GM04503 (cell line): Measurements from ENCODE around the gene ACOT7.
A peak's percentile ranks its signal among the peaks of the same experiment; 100 is the strongest.

Experiments used
- DNase-seq: peaks from one replicate; pipeline ENCODE4 v3.0.0-alpha.2; 2012; ENCODE audit warnings: low read depth

ACOT7 gene

GRCh38 chr1:6343506-6344405 is 49.8 kb downstream of the ACOT7 start:
- DNase-seq, result peak; percentile 37

DNA sequence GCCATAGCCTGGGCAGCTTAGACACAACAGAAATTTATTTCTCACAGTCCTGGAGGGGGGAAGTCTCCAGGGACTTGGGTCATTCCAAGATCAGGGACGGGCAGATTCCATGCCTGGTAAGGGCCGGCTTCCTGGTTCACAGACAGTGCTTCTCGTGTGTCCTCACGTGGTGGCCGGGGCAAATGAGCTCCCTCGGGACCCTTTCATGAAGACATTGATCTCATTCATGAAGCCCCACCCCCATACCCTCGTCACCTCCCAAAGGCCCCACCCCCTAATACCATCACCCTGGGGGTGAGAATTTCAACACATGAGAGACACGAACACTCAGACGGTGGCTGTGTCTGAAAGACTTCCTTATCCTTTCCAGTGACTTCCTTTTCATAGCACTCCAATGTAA is 51.5 kb downstream of the ACOT7 start:
- no peak for DNase-seq

- no peak for DNase-seq
Measured at GRCh38 chr1:6338695-6339094, 54.9 kb downstream of the ACOT7 start.

- no peak for DNase-seq
Measured at GRCh38 chr1:6336776-6337622, 56.6 kb downstream of the ACOT7 start.

GRCh38 chr1:6334261-6334993 is 59.1 kb downstream of the ACOT7 start:
- no peak for DNase-seq

DNA sequence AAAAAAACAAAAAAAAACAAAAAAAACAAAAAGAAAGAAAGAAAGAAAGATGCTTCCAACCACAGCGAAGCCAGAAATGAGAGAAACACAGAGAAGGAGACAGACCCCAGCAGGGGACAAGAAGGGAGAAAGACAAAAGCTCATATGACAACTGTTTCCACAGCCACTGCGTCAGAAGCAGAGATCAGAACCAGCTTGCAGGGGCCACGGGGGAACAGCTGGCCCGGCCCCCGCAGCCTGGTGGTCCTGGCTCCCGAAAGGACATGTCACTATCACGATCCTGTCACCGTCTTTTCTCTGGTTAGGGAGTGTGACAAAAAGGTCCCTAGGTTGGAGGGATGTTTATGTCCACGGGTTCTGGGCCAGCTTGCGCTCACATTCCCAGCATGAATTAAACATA is 60.7 kb downstream of the ACOT7 start:
- DNase-seq, result no peak

DNA sequence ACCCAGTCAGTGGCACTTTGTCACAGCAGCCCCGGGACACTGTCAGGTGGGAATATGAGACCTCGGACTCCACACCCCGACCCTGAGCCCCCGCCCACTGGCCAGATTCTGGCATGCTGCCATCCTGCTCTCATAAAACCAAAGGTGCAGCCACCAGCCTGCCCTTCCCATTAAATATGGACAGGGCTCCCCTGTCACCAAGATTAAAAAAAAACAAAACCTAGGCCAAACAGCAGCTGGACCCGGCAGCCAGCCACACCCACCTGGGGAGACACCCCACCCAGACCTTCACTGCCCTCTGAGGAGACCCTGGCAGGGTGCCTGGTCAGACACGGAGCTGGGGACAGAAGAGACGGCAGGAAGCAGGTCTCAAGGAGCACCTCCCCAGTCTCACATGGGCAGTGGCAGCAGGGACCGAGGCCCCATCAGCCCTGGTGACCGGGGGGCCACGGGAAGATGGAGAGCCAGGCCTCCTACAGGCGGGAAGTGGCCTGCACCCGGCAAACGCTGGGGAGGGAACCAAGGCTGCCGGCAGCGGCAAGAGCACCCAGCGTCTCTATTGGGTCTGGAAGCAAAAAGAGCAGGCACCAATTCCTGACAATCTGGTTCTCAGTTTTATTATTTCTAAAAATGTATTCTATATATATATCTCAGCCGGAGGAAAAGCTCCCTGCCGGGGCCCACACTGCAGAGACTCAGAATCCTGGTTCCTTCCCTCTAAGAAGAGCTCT is 61.9 kb downstream of the ACOT7 start:
- no peak for DNase-seq

GRCh38 chr1:6330410-6330911 is 63.1 kb downstream of the ACOT7 start:
- peak; percentile 66 for DNase-seq

GRCh38 chr1:6329851-6330250 is 63.7 kb downstream of the ACOT7 start:
- no peak for DNase-seq

DNA sequence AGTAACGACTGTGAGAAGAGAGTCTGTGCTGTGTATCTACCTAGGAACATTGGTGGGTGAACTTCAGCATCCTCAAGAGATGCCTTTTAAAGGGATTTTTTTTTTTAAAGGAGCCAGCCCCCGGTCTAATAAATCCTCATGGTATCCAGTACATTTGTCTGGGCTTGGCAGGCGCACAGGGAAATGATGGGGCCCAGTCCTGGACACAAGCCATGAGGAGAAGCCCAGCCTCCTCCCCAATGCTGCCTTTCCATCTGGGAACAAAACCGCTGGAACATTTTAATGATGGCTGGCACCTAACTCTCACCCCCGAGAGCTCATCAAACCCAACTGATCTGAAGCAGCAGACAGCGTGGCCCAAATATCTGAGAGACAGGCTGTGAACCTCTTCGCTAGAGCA is 64.2 kb downstream of the ACOT7 start:
- DNase-seq, result no peak

- DNase-seq, result no peak
Measured at GRCh38 chr1:6328696-6329095, 64.9 kb downstream of the ACOT7 start.

DNA sequence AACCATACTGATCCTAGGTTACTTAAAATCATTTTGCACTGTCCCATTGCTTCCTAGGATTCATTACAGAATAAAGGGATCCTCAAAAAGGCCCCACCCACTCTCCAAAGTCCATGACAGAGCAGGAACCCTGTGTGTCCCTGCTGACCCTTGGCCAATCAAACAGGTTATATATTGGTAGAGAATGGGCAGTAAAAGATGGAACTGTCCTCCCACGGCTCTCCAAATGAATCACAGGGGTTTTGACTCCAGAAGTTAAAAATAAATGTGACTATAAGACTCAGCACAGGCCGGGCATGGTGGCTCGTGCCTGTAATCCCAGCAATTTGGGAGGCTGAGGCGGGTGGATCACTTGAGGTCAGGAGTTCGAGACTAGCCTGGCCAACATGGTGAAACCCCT is 65.5 kb downstream of the ACOT7 start:
- DNase-seq, result no peak

- DNase-seq, result no peak
Measured at GRCh38 chr1:6325482-6325881, 68.1 kb downstream of the ACOT7 start.

DNA sequence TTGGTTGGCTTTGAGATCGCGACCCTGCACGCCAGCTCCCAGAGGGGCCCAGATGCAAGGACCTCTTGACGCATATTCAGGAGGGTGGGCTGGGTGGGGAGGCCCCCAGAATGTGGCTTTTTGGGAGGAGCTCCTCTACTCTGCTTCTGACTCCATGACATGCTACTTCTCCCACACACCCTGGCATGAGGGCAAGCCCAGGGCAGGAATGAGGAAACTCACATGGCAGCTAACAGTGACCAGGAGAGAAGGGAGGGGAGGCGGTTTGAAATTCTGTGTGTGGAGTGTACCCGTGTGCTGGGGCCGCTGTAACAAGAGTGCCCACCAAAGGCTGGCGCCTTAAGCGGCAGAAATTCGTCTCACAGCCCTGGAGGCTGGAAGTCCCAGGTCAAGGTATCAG is 71.4 kb downstream of the ACOT7 start:
- no peak for DNase-seq

DNA sequence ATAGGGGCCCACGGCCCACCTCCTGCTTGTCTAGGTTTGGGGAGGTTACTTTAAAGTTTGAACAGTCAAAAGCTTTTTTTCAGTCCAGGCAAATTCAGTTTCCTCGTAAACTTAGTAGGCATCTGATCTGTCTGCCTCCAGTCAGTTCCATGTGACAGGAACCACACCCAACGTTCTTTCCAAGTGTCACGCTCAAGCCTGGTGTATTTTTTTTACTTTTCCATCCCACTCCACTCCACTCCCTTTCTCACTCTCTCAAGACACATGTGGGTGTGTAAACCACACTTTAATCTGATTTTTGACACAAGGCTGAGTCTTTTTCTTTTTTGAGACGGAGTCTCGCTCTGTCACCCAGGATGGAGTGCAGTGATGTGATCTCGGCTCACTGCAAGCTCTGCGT is 72.4 kb downstream of the ACOT7 start:
- DNase-seq, result no peak

- DNase-seq, result no peak
Measured at GRCh38 chr1:6317098-6317760, 76.3 kb downstream of the ACOT7 start.

DNA sequence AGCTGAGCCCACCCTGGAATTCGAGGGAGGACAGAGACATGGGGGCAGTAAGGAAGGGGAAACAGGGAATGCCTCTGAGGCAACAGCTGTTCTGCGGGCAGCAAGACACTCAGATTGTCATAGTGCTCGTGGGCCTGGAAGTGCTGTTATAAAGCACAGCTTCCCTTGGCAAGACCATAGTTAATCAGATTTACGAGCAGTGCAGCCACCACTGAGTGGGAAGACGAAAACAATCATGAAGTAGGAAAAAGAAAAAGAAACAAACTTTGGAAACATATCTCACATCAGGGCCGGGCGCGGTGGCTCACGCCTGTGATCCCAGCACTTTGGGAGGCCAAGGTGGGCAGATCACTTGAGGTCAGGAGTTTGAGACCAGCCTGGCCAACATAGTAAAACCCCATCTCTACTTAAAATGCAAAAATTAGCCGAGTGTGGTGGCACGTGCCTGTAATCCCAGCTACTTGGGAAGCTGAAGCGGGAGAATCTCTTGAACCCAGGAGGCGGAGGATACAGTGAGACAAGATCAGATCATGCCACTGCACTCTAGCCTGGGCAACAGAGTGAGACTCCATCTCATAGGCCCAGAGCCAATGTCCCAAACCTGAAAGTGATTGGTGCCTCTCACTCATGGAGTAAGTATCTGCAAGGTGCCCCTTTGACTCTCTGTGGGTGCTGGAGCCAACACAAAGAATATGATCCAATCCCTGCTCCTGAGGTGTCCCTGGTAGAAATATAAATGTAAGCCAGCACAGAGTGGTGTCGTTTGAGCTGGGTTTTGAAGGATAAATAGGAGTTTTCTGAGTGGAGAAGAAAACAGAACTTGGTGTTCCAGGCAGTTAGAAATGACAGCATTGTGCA is 77.1 kb downstream of the ACOT7 start:
- no peak for DNase-seq

GRCh38 chr1:6314503-6314902 is 79.1 kb downstream of the ACOT7 start:
- no peak for DNase-seq

DNA sequence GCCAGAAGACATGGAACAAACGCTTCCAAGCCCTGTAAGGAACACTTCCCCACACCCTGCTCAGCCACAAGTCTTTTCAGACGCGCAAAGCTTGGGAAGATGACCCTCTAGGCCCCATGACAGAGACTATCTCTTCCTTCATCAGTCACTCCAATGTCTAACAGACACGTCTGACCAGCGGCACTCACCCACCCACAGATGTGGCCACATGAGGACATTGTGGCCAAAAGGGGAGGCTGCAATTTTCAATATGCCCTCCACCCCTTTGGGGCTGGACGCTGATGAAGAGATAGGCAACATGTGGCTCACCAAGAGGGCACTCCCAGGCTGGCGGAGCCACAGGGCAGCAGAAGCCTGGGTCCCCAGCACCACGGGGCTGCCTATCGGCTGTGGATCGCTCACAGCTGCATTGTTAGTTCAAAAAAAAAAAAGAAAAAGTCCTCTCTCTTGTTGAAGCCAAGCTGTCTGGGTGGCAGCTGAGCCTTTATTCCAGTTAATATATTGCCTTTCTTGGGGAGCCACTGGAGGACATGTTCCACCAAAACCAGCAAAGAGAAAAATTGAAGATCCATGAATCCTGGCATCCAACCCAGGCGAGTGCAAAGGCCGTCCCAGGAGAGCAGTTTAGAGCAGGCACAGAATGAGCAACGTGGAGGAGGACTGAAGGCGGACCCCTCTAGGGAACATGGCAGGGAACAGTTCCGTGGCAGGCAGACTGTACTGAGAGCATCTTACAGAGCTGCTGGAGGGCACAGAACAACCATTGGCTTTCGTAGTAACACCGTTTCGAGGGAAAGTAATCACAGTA is 80.0 kb downstream of the ACOT7 start:
- DNase-seq, result no peak
